Stimulated activated naive CD8-positive, alpha-beta T cell treated with anti-CD3 and anti-CD28 coated beads, Interleukin-15, Interleukin-2, amounts not matched to agents 100 ng/mL and 50 ng/mL, for 24 hours (primary cell): ENCODE data around the gene LYPLAL1.
"Not testable (repeated sequence)": the region's sequence is repeated elsewhere in the genome, so short reads cannot be mapped to it uniquely, and the experiment has no call there.

Experiments
- H3K27ac Mint-ChIP-seq: one replicate; pipeline ENCODE4 v1.8.0; 2021; ENCODE audit warnings: mild to moderate bottlenecking, mixed read lengths
- H3K27me3 Mint-ChIP-seq: one replicate; pipeline ENCODE4 v1.8.0; 2021; ENCODE audit warnings: mixed read lengths
- H3K36me3 Mint-ChIP-seq: one replicate; pipeline ENCODE4 v1.8.0; 2021; ENCODE audit warnings: low read depth, mixed read lengths
- H3K4me1 Mint-ChIP-seq: one replicate; pipeline ENCODE4 v1.8.0; 2021; ENCODE audit warnings: low read depth, mixed read lengths
- H3K4me3 Mint-ChIP-seq: one replicate; pipeline ENCODE4 v1.8.0; 2021; ENCODE audit warnings: mild to moderate bottlenecking, mixed read lengths
- H3K9me3 Mint-ChIP-seq: one replicate; pipeline ENCODE4 v1.8.0; 2021; ENCODE audit warnings: mixed read lengths

Gene LYPLAL1

DNA sequence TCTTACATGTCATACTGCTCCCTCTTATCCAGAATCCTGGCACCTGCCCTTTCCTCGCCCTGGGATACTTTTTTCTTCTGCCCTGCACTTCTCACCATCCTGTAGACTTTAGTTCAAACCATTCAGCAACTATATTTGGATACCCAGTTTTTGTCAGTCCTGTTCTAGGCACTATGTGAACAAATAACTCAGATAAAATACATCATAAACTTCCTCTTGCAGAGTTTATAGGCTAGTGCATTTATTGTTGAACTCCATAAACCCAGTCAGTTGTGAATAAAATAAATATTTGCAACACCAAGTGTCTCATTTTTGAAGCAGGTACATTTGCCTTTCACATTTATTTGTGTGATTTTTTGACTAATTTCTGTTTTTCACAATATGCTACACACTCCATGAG, 4.3 kb downstream of the LYPLAL1 start:
- no peak overlapping the region for H3K4me3 Mint-ChIP-seq
- H3K36me3 Mint-ChIP-seq = peaks cover 55% of the 10 kb centered on the region

DNA sequence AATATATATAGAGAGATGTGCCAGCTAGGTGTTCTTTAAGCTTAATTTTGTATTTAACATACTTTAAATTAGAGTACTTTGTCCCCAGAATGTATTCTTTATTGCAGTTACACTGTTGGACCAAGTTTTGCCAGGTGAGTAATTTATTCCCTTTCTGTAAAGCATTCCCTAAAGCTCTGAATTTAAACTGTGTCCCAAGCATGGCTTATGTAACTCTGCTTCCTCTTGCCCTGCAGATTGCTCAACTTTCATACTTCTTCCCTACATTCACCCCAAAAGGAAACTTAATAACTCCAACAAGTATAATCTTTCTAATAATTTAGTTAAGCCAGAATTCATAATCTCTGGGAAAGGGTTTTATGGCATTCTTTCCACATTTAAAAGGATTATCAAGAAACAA, 5.6 kb downstream of the LYPLAL1 start:
- H3K4me1 Mint-ChIP-seq = peaks cover 65% of the 10 kb centered on the region
- no peaks in the 10 kb centered on the region for H3K27me3 Mint-ChIP-seq
- no peaks in the 10 kb centered on the region for H3K9me3 Mint-ChIP-seq
- H3K36me3 Mint-ChIP-seq = peaks cover 68% of the 10 kb centered on the region
- no peak overlapping the region for H3K4me3 Mint-ChIP-seq
- no peak overlapping the region for H3K27ac Mint-ChIP-seq

More for the DNA sequence above, 4.3 kb downstream of the LYPLAL1 start:
- no peaks in the 10 kb centered on the region for H3K27me3 Mint-ChIP-seq
- peaks cover 2% of the 10 kb centered on the region for H3K9me3 Mint-ChIP-seq
- peaks cover 58% of the 10 kb centered on the region for H3K4me1 Mint-ChIP-seq
- peak overlapping the region; percentile 17 for H3K27ac Mint-ChIP-seq

DNA sequence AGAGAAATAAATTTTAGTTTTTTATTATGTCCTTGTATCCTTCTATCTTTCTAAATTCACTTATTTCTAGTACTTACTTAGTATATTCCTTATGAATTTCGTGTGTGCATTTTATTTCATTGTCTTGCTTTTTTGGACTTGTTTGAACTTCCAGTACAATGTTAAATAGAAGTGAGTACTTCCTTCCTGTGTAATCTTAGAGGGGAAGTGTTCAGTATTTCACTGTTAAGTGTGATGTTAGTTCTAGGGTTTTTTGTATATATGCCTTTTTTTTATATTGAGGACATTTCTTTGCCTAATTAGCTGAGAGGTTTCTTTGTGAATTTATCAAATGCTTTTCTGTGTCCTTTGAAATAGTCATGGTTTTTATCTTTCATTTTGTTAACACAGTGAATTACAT, 10.7 kb downstream of the LYPLAL1 start:
- Mint-ChIP-seq H3K9me3 (peaks cover 5% of the 10 kb centered on the region), H3K4me1 (peaks cover 70% of the 10 kb centered on the region), H3K4me3 (no peak overlapping the region), H3K27ac (no peak overlapping the region), H3K36me3 (peaks cover 69% of the 10 kb centered on the region), H3K27me3 (no peaks in the 10 kb centered on the region)

DNA sequence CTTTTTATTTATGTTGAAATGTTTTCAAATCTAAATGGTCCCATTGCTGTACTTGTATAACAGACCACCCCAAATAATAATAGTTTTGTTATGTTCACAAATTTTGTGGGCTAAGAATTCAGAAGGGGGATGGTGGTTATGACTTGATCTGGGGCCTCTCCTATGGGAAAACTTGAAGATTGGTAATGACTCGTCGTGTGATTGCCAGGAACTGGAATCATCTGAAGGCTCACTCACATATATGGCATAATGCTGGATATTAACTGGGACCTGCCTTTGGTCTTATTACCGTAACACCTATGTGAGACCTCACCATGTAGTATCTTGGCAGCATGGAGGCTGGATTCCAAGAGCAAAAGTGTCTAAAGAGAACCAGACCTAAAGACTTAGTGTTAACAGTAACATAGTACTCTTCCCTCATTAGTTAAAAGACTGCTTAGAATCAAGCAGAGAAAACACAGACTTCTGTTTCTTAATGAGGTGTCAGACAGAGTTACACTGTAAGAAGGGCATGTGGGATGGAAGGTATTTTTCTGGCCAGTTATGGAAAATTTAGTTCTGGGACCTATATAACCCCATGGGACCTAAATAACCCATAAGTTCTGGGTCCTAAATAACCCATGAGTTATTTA, 11.9 kb downstream of the LYPLAL1 start:
- Mint-ChIP-seq H3K9me3 (peaks cover 5% of the 10 kb centered on the region), H3K27ac (peak overlapping the region; percentile 55), H3K36me3 (peaks cover 58% of the 10 kb centered on the region), H3K4me3 (no peak overlapping the region), H3K27me3 (no peaks in the 10 kb centered on the region), H3K4me1 (peaks cover 72% of the 10 kb centered on the region)

DNA sequence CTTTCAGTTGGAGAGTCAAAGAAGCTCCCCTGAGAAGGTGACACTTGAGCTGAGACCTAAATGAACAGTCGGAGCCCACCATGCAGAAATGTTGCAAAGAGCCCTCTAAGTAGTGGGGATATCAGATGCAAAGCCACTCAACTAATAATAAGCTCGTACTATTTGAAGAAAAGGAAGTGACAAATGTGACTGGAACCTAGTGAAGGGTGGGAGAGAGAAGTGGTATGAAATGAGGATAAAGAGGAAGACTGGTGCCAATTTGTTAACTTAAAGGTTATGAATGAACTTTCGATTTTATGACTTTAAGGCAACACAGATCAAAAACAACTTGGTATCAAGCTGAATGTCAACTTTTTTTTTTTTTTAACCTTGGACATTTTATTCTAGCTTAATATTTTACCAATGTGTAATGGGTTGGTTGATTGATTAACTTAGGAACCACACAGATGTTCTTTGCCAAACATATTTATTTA, 14.7 kb downstream of the LYPLAL1 start:
- H3K27ac Mint-ChIP-seq = peak overlapping the region; percentile 82
- no peaks in the 10 kb centered on the region for H3K27me3 Mint-ChIP-seq
- peak overlapping the region; percentile 67 for H3K4me3 Mint-ChIP-seq
- H3K36me3 Mint-ChIP-seq = peaks cover 45% of the 10 kb centered on the region
- H3K4me1 Mint-ChIP-seq = peaks cover 58% of the 10 kb centered on the region
- H3K9me3 Mint-ChIP-seq = peaks cover 5% of the 10 kb centered on the region

DNA sequence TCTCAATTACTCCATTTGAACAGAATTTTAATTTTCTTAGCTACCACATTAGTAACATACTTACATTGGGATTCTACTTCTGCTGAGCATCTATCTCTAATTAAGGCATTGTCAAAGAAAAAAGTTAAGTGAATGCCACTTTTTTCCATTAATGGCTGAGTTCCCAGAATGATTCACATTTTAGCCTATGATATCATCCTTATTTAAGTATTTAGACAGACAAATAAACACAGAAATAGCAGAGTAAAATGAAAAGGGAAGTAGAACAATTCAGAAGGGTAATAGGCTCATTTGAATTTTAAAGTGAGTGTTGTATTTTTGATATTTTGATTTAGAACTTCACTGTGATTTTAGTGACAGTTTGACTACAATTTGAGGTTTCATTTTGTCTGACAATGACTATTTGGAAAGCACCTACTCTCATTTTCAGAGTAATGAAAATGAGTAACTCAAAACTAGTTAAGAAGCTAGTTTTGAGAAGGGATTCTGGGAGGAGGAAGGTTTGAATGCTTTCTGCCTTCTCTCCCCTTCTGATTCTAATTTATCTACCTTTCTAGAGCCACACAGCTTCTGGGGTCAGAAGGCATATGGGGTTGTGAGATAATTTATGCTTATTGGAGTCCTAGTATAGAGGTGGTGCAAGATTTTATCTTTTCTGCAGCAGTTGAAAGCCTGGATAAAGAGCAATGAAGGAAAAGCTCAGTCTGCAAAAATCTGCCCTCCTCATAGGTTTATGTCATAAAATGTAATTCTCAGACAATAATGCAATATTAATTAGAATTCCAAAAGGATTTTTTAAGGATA, 15.5 kb downstream of the LYPLAL1 start:
- Mint-ChIP-seq H3K4me1 (peaks cover 49% of the 10 kb centered on the region), H3K36me3 (peaks cover 42% of the 10 kb centered on the region), H3K27ac (peak overlapping the region; percentile 80), H3K9me3 (peaks cover 5% of the 10 kb centered on the region), H3K4me3 (peak overlapping the region; percentile 66), H3K27me3 (no peaks in the 10 kb centered on the region)

DNA sequence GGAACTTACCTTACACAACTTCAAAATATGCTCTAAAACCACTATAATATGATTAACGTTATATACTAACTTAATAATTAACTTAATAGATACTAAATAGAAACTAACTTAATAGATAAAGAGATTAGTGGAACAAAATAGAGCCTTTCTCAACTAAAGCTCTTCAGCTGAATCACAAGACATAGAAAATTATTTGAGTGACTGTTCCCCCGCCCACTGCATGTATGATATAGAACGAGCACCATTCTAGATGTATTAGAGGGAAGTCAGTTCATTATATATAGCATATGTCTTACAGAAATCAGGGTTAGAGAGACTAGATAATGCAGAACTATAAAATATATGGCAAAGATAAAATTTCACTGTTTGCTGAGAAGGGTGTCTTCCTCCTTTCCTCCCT, 16.3 kb downstream of the LYPLAL1 start:
- no peak overlapping the region for H3K27ac Mint-ChIP-seq
- no peak overlapping the region for H3K4me3 Mint-ChIP-seq
- H3K9me3 Mint-ChIP-seq = peaks cover 5% of the 10 kb centered on the region
- H3K4me1 Mint-ChIP-seq = peaks cover 43% of the 10 kb centered on the region
- peaks cover 43% of the 10 kb centered on the region for H3K36me3 Mint-ChIP-seq
- H3K27me3 Mint-ChIP-seq = no peaks in the 10 kb centered on the region

DNA sequence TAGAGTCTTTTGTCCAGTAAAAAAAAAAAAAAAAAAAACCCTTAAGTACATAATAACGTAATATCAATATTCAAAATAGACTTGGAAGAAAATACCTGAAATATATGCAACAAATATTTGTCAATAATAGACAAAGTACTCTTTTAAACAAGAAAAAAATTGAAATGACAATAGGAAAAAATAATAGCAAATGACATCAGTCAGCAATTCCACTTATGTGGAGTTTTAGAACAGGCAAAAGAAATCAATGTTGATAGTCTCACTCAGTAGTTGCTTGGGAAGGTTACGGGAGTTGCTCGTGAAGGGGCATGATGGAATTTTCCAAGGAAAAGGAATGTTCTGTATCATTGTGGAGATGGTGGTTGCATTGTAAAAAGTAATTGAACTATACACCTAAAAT, 16.9 kb downstream of the LYPLAL1 start:
- H3K4me1 Mint-ChIP-seq = peaks cover 40% of the 10 kb centered on the region
- peaks cover 2% of the 10 kb centered on the region for H3K9me3 Mint-ChIP-seq
- H3K36me3 Mint-ChIP-seq = peaks cover 46% of the 10 kb centered on the region
- no peak overlapping the region for H3K27ac Mint-ChIP-seq
- no peak overlapping the region for H3K4me3 Mint-ChIP-seq
- no peaks in the 10 kb centered on the region for H3K27me3 Mint-ChIP-seq

DNA sequence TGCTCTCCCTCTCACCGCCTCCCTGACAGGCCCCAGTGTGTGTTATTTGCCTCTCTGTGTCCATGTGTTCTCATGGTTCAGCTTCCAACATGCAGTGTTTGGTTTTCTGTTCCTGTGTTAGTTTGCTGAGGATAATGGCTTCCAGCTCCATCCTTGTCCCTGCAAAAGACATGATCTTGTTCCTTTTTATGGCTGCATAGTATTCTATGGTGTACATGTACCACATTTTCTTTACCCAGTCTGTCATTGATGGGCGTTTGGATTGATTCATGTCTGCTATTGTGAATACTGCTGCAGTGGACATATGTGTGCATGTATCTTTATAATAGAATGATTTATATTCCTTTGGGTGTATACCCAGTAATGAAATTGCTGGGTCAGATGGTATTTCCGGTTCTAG, 22.2 kb downstream of the LYPLAL1 start:
- peaks cover 55% of the 10 kb centered on the region for H3K36me3 Mint-ChIP-seq
- H3K4me3 Mint-ChIP-seq, H3K27ac Mint-ChIP-seq, H3K27me3 Mint-ChIP-seq, H3K4me1 Mint-ChIP-seq, H3K9me3 Mint-ChIP-seq: not testable (repeated sequence)

DNA sequence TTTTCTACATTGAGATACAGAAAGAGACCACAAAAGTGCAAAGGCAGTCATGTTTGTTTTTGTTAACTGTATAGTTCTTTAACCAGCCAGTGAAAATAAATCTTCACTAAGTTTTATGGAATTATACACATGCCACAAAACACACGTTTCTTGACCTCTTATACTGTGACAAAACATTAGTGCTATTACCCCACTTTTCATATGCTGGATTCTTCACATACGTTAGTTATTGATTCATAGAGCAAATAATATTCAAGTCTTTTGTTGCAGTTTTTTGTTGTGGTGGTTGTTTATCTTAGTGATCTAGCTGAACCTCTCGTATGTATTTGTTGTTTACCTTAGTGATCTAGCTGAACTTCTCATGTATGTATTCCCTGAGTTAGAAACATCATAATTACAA, 28.0 kb downstream of the LYPLAL1 start:
- Mint-ChIP-seq H3K36me3 (peaks cover 21% of the 10 kb centered on the region), H3K27ac (no peak overlapping the region), H3K27me3 (no peaks in the 10 kb centered on the region), H3K4me3 (no peak overlapping the region), H3K9me3 (no peaks in the 10 kb centered on the region), H3K4me1 (no peaks in the 10 kb centered on the region)

DNA sequence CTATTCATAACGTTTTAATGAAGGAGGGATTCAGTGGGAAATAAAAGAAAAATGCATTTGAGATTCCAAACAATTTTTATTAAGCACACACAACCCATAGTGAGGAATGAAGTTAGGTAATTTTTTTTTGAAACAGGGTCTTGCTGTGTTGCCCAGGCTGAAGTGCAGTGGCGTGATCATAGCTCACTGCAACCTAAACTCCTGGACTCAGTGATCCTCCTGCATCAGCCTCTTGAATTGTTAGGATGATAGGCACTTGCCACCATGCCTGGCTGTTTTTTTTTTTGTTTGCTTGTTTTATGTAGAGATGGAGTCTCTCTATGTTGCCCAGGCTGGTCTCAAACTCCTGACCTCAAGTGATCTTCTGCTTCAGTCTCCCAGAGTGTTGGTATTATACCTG, 28.9 kb downstream of the LYPLAL1 start:
- Mint-ChIP-seq H3K9me3 (no peaks in the 10 kb centered on the region), H3K27ac (no peak overlapping the region), H3K36me3 (peaks cover 12% of the 10 kb centered on the region), H3K4me1 (no peaks in the 10 kb centered on the region), H3K4me3 (no peak overlapping the region), H3K27me3 (no peaks in the 10 kb centered on the region)

DNA sequence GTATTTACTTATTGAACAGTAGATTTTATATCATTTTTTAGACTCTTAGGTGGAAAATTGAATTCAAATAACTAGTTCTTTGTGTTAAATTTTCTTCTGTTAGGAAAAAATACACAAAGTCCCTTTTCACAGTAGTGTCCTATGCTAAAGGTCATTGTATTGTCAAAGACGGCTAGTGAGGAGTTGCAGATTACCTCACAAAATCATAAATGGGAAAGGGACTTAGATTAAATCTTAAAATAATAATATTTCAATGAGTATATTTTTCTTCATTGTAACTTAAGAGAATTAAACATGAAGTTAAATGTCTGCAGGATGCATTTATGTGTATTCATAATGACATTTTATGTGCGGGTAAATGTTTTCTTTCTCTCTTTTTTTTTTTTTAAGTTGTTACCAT, 32.7 kb downstream of the LYPLAL1 start:
- H3K4me1 Mint-ChIP-seq = no peaks in the 10 kb centered on the region
- H3K27ac Mint-ChIP-seq = no peak overlapping the region
- no peak overlapping the region for H3K4me3 Mint-ChIP-seq
- H3K9me3 Mint-ChIP-seq = no peaks in the 10 kb centered on the region
- H3K27me3 Mint-ChIP-seq = no peaks in the 10 kb centered on the region
- peaks cover 15% of the 10 kb centered on the region for H3K36me3 Mint-ChIP-seq

DNA sequence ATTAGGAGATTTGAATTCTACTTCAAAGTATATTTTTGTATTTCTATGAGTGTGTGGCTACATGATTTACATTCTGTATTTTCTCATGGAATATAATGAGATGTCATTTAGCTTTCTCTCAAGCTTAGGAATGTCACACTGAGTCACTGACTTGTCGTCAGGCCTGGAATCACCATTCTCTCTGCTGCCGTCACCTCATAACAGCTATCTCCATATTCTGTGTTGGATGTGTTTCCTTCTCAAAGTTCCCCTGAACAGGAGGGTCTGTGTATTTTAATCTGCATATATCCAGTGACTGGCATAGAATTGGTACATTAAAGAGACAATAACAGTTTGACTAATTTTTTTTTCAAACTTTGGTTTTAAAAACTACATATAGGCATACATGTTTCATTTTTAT, 35.9 kb downstream of the LYPLAL1 start:
- Mint-ChIP-seq H3K36me3 (peaks cover 36% of the 10 kb centered on the region), H3K4me1 (no peaks in the 10 kb centered on the region), H3K9me3 (no peaks in the 10 kb centered on the region), H3K27me3 (no peaks in the 10 kb centered on the region), H3K27ac (no peak overlapping the region), H3K4me3 (no peak overlapping the region)

DNA sequence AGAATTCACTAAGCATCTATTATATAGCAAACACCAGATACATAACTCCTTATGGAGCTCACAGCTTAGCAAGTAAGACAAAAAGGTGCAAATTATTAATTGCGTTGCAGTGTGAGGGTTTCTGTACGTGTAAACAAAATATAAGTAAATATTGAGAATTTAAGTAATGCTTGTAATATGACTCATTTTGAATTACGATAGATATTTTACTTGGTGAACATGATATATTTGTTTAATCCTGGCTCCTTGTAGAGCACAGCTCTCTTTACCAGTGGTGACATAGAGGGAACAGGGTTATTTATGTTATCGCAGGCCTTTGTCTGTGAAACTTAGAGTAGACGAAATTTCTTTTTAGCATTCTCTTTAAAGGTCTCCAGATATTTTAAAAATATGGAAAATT, 36.4 kb downstream of the LYPLAL1 start:
- no peak overlapping the region for H3K4me3 Mint-ChIP-seq
- no peak overlapping the region for H3K27ac Mint-ChIP-seq
- H3K36me3 Mint-ChIP-seq = peaks cover 39% of the 10 kb centered on the region
- H3K27me3 Mint-ChIP-seq = no peaks in the 10 kb centered on the region
- H3K4me1 Mint-ChIP-seq = no peaks in the 10 kb centered on the region
- peaks cover under 1% of the 10 kb centered on the region for H3K9me3 Mint-ChIP-seq

DNA sequence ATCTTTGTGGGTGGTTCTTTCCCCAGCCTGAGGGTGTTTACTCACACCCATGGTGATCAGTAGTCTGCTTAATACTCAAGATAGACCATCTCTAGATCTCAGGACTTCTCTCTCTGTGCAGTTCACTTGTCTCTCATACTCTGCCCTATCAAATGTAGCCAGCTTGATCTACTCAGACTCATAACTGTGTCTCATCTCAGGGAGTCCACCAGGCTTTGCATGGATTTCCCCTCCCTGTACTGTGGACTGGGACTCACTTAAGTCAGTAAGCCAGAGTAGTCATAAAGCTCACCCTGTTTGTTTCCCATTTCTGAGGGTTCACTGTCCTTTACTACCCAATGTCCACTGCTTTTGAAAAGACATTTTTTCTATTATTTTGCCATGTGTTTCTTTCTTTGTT, 41.8 kb downstream of the LYPLAL1 start:
- Mint-ChIP-seq H3K4me3 (no peak overlapping the region), H3K27me3 (no peaks in the 10 kb centered on the region), H3K27ac (no peak overlapping the region), H3K9me3 (peaks cover 4% of the 10 kb centered on the region), H3K4me1 (no peaks in the 10 kb centered on the region), H3K36me3 (peaks cover 59% of the 10 kb centered on the region)
